Tibial nerve (tissue), 3 donors: ENCODE results near the gene GCLC.

Experiments used
- POLR2A ChIP-seq, 2 donors: fragments of 450-650 bp; IDR thresholded peaks; one replicate each; pipeline ENCODE4 v1.6.1; 2017; ENCODE audit warnings: antibody characterized with exemption in 2 of 2, mild to moderate bottlenecking in 2 of 2, moderate library complexity in 2 of 2
- TF ChIP-seq, protein P1 (sequence below), 5 experiments: fragments of 200-600 bp in 3 of 5; fragments of 450-650 bp in 2 of 5; sonication (generic) in 3 of 5; IDR thresholded peaks; one replicate each; pipeline ENCODE4 v1.5.1; 2016 to 2019; ENCODE audit warnings: antibody characterized with exemption in 5 of 5, mild to moderate bottlenecking in 3 of 5, moderate library complexity in 2 of 5

GRCh38 chr6:53498649-53499048 is 46.3 kb downstream of the GCLC start:
- TF ChIP-seq, protein P1, sequence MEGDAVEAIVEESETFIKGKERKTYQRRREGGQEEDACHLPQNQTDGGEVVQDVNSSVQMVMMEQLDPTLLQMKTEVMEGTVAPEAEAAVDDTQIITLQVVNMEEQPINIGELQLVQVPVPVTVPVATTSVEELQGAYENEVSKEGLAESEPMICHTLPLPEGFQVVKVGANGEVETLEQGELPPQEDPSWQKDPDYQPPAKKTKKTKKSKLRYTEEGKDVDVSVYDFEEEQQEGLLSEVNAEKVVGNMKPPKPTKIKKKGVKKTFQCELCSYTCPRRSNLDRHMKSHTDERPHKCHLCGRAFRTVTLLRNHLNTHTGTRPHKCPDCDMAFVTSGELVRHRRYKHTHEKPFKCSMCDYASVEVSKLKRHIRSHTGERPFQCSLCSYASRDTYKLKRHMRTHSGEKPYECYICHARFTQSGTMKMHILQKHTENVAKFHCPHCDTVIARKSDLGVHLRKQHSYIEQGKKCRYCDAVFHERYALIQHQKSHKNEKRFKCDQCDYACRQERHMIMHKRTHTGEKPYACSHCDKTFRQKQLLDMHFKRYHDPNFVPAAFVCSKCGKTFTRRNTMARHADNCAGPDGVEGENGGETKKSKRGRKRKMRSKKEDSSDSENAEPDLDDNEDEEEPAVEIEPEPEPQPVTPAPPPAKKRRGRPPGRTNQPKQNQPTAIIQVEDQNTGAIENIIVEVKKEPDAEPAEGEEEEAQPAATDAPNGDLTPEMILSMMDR (IDR thresholded peaks at IDR 0.05): no peak
- TF ChIP-seq POLR2A (IDR thresholded peaks at IDR 0.05): no peak
